ENCODE results near the gene RPL38. TPM values are rescaled to one million over a fixed set of nuclear protein-coding genes. Genes with fewer than 3 reads are reported as not detected.

Gene RPL38
- total RNA-seq, 3 donors from 2014 or later = 304 to 570 (median 471) TPM

- Histone ChIP-seq H3K4me3 (no peak overlapping the region), H3K4me1 (no peaks in the 10 kb centered on the region), H3K36me3 (no peaks in the 10 kb centered on the region), H3K9me3 (no peaks in the 10 kb centered on the region), H3K27ac (no peak overlapping the region), H3K27me3 (peaks cover 0 to 37% of the 10 kb centered on the region in 2 donors)
- no peak for DNase-seq (ENCODE audit: low spot score in 2 of 2)
- TF ChIP-seq CTCF (IDR thresholded peaks at IDR 0.05) = no peak
- no peak for TF ChIP-seq POLR2AphosphoS5 (IDR thresholded peaks at IDR 0.05)
- TF ChIP-seq POLR2A (IDR thresholded peaks at IDR 0.05) = no peak
- intact Hi-C loops (cut with DNase I; ENCODE audit: low total_unique reads) = no loop called here
Observed at GRCh38 chr17:74190807-74191406, 12.6 kb upstream of the RPL38 start.

GRCh38 chr17:74192950-74193781 lies 10.3 kb upstream of the RPL38 start:
- TF ChIP-seq POLR2A (IDR thresholded peaks at IDR 0.05) (no peak), POLR2AphosphoS5 (IDR thresholded peaks at IDR 0.05) (peak in 1 of 3 donors; percentile 26), CTCF (IDR thresholded peaks at IDR 0.05) (no peak)
- H3K9me3 ChIP-seq = no peaks in the 10 kb centered on the region
- H3K27me3 ChIP-seq = peaks cover 0 to 29% of the 10 kb centered on the region in 2 donors
- no peaks in the 10 kb centered on the region for H3K36me3 ChIP-seq
- no peak overlapping the region for H3K4me3 ChIP-seq
- peak in 1 of 2 donors; percentile 35 for DNase-seq (ENCODE audit: low spot score in 2 of 2)
- intact Hi-C loops (cut with DNase I; ENCODE audit: low total_unique reads) = no loop called here
- peak overlapping the region in 1 of 2 donors; percentile 25 for H3K27ac ChIP-seq
- no peaks in the 10 kb centered on the region for H3K4me1 ChIP-seq

- TF ChIP-seq CTCF (IDR thresholded peaks at IDR 0.05) = no peak
- TF ChIP-seq POLR2A (IDR thresholded peaks at IDR 0.05) = no peak
- no peak for TF ChIP-seq POLR2AphosphoS5 (IDR thresholded peaks at IDR 0.05)
- no peak for DNase-seq (ENCODE audit: low spot score in 2 of 2)
- H3K9me3 ChIP-seq = no peaks in the 10 kb centered on the region
- peaks cover 0 to 33% of the 10 kb centered on the region in 2 donors for H3K27me3 ChIP-seq
- H3K36me3 ChIP-seq = no peaks in the 10 kb centered on the region
- intact Hi-C loops (cut with DNase I; ENCODE audit: low total_unique reads) = no loop called here
- no peak overlapping the region for H3K27ac ChIP-seq
- no peak overlapping the region for H3K4me3 ChIP-seq
- H3K4me1 ChIP-seq = no peaks in the 10 kb centered on the region
Observed at GRCh38 chr17:74194682-74195081, 8.8 kb upstream of the RPL38 start.

- Histone ChIP-seq H3K4me1 (no peaks in the 10 kb centered on the region), H3K27me3 (peaks cover 0 to 51% of the 10 kb centered on the region in 2 donors), H3K27ac (no peak overlapping the region), H3K4me3 (no peak overlapping the region), H3K9me3 (no peaks in the 10 kb centered on the region), H3K36me3 (no peaks in the 10 kb centered on the region)
- TF ChIP-seq POLR2AphosphoS5 (IDR thresholded peaks at IDR 0.05) (no peak), CTCF (IDR thresholded peaks at IDR 0.05) (no peak)
- intact Hi-C loops (cut with DNase I; ENCODE audit: low total_unique reads) = no loop called here
- DNase-seq (ENCODE audit: low spot score in 2 of 2) = no peak
Observed at GRCh38 chr17:74196541-74197317, 6.7 kb upstream of the RPL38 start.
